Transverse colon (tissue), 4 donors: ENCODE results near the gene COMMD9. TPM values are rescaled to one million over a fixed set of nuclear protein-coding genes. Genes with fewer than 3 reads are reported as not detected.

Source experiments
- DNase-seq: peaks from one replicate; pipeline ENCODE4 v3.0.0-alpha.2; 2019
- H3K27ac ChIP-seq, 4 donors: fragments of 200-600 bp; sonication (generic); 2 replicates each; pipeline ENCODE4 v1.5.1; 2016 to 2018; ENCODE audit warnings: inconsistent platforms in 4 of 4
- H3K27me3 ChIP-seq: fragments of 200-600 bp; sonication (generic); 2 replicates; pipeline ENCODE4 v1.5.1; 2017; ENCODE audit warnings: inconsistent platforms
- H3K36me3 ChIP-seq, 4 donors: fragments of 200-600 bp; sonication (generic); 2 replicates each; pipeline ENCODE4 v1.5.1; 2017 to 2019; ENCODE audit warnings: inconsistent platforms in 4 of 4
- H3K4me1 ChIP-seq, 4 donors: fragments of 200-600 bp; sonication (generic); 2 replicates each; pipeline ENCODE4 v1.5.1; 2017 to 2020; ENCODE audit warnings: inconsistent platforms in 4 of 4
- H3K4me3 ChIP-seq, 4 donors: fragments of 200-600 bp; sonication (generic); 1 replicate in 1 of 4; 2 replicates in 3 of 4; pipeline versions ENCODE4 v1.5.1 to v1.6.1; 2017 to 2019; ENCODE audit warnings: inconsistent platforms in 4 of 4
- H3K9me3 ChIP-seq, 2 donors: fragments of 200-600 bp; sonication (generic); 2 replicates each; pipeline ENCODE4 v1.5.1; 2017 to 2019; ENCODE audit warnings: inconsistent platforms in 2 of 2
- CTCF ChIP-seq, 5 experiments: fragments of 200-600 bp in 3 of 5; fragments of 450-650 bp in 2 of 5; sonication (generic) in 3 of 5; IDR thresholded peaks; 1 replicate in 2 of 5; 2 replicates in 3 of 5; pipeline ENCODE4 v1.5.1; 2016 to 2017; ENCODE audit warnings: antibody characterized with exemption in 5 of 5, inconsistent platforms in 3 of 5, mild to moderate bottlenecking in 2 of 5, moderate library complexity in 1 of 5
- EP300 ChIP-seq: sonication (generic); formaldehyde crosslinking; IDR thresholded peaks from one replicate; pipeline ENCODE4 v1.6.1; 2017; ENCODE audit warnings: antibody characterized with exemption, low read depth
- POLR2A ChIP-seq: fragments of 450-650 bp; IDR thresholded peaks from one replicate; pipeline ENCODE4 v1.6.1; 2016; ENCODE audit warnings: antibody characterized with exemption, mild to moderate bottlenecking, moderate library complexity
- POLR2AphosphoS5 ChIP-seq, 3 donors: sonication (generic); formaldehyde crosslinking; IDR thresholded peaks; one replicate each; pipeline ENCODE4 v1.6.1; 2016; ENCODE audit warnings: antibody characterized with exemption in 3 of 3
- WGBS, 2 donors: methylation state at CpG; one replicate each; pipeline ENCODE4 v1.1.5; 2018; ENCODE audit warnings: low coverage in 1 of 2; 5-methylcytosine and 5-hydroxymethylcytosine counted together
- in situ Hi-C, 4 donors: fragments of 200-750 bp; cut with MboI; loops; one replicate each; pipeline versions ENCODE4 v1.15.0 to v1.15.1; 2017; ENCODE audit warnings: low sequenced_read_pairs in 3 of 4, low pct_ligation_motif_present in 1 of 4, low pct_unique_long_range_greater_than_20kb in 1 of 4
- intact Hi-C: fragments of 100-400 bp; cut with DNase I; formaldehyde crosslinking; loops from one replicate; pipeline ENCODE4 v1.15.1; 2023; ENCODE audit warnings: low total_unique reads
- total RNA-seq, 4 donors: library from RNA; depleted of rRNA; stranded (reverse); fragments of >200 nt; gene quantifications; one replicate each; pipeline ENCODE4 v1.1.0, GENCODE V29; 2016

COMMD9 gene
- total RNA-seq, 4 donors from 2014 or later, result 22.4 to 46.2 (median 33.9) TPM

GRCh38 chr11:36271794-36272407, 17.3 kb downstream of the COMMD9 start:
- DNase-seq, result no peak
- Histone ChIP-seq H3K27me3 (no peaks in the 10 kb centered on the region), H3K36me3 (peaks cover 0 to 41% (median 9%) of the 10 kb centered on the region in 4 donors), H3K4me3 (no peak overlapping the region), H3K27ac (no peak overlapping the region), H3K9me3 (no peaks in the 10 kb centered on the region), H3K4me1 (no peaks in the 10 kb centered on the region)
- intact Hi-C loops, result no loop called here
- WGBS, 2 donors, result 70 to 76% methylated on average over 4 to 5 of the region's 5 CpGs
- no peak for TF ChIP-seq POLR2A
- no peak for TF ChIP-seq POLR2AphosphoS5 (IDR thresholded peaks at IDR 0.05)
- TF ChIP-seq EP300, result no peak
- TF ChIP-seq CTCF (IDR thresholded peaks at IDR 0.05), result no peak
- in situ Hi-C loops, result loop anchor here in 3 of 4 donors (25.0 kb wide), 3 partner anchors 235 to 660 kb away; partner anchors contain the start of gene FJX1 (in 1 of the 3)

GRCh38 chr11:36270701-36271100, 18.5 kb downstream of the COMMD9 start:
- H3K9me3 ChIP-seq, result no peaks in the 10 kb centered on the region
- in situ Hi-C loops (loop anchor here in 3 of 4 donors (25.0 kb wide), 3 partner anchors 233 to 658 kb away; partner anchors contain the start of gene FJX1 (in 1 of the 3)), intact Hi-C loops (no loop called here)
- DNase-seq, result no peak
- 91% methylated on average over 9 of the region's 9 CpGs; no CpG with 5 or more reads in 1 of the 2 donors for WGBS, 2 donors
- H3K36me3 ChIP-seq, result peaks cover 0 to 32% (median 9%) of the 10 kb centered on the region in 4 donors
- H3K4me3 ChIP-seq, result no peak overlapping the region
- no peak overlapping the region for H3K27ac ChIP-seq
- H3K27me3 ChIP-seq, result no peaks in the 10 kb centered on the region
- TF ChIP-seq EP300, result no peak
- no peak for TF ChIP-seq CTCF (IDR thresholded peaks at IDR 0.05)
- no peak for TF ChIP-seq POLR2AphosphoS5 (IDR thresholded peaks at IDR 0.05)
- TF ChIP-seq POLR2A, result no peak
- H3K4me1 ChIP-seq, result no peaks in the 10 kb centered on the region

- Histone ChIP-seq H3K36me3 (peaks cover 0 to 14% (median 4%) of the 10 kb centered on the region in 4 donors), H3K9me3 (no peaks in the 10 kb centered on the region), H3K4me1 (no peaks in the 10 kb centered on the region), H3K4me3 (no peak overlapping the region), H3K27ac (no peak overlapping the region), H3K27me3 (no peaks in the 10 kb centered on the region)
- intact Hi-C loops (loop anchor here (5.0 to 10.0 kb wide), 3 partner anchors 454 to 1196 kb away; partner anchors contain the start of gene FJX1), in situ Hi-C loops (loop anchor here (10.0 to 25.0 kb wide), 5 partner anchors 231 to 656 kb away; partner anchors contain the start of gene FJX1 (in 2 of the 4))
- TF ChIP-seq EP300, result no peak
- no peak for TF ChIP-seq CTCF (IDR thresholded peaks at IDR 0.05)
- TF ChIP-seq POLR2AphosphoS5 (IDR thresholded peaks at IDR 0.05), result no peak
- no peak for DNase-seq
- WGBS, 2 donors, result 71 to 76% methylated on average over 6 to 8 of the region's 8 CpGs
Measured at GRCh38 chr11:36268337-36268985, 20.8 kb downstream of the COMMD9 start.

- Histone ChIP-seq H3K4me3 (no peak overlapping the region), H3K9me3 (no peaks in the 10 kb centered on the region), H3K36me3 (no peaks in the 10 kb centered on the region), H3K27ac (no peak overlapping the region), H3K27me3 (no peaks in the 10 kb centered on the region), H3K4me1 (no peaks in the 10 kb centered on the region)
- TF ChIP-seq CTCF (IDR thresholded peaks at IDR 0.05) (no peak), POLR2A (no peak), EP300 (no peak), POLR2AphosphoS5 (IDR thresholded peaks at IDR 0.05) (no peak)
- WGBS, 2 donors, result 52 to 58% methylated on average over 4 to 5 of the region's 5 CpGs
- in situ Hi-C loops (loop anchor here (10.0 to 25.0 kb wide), 5 partner anchors 229 to 654 kb away; partner anchors contain the start of gene FJX1 (in 2 of the 4)), intact Hi-C loops (loop anchor here (5.0 to 10.0 kb wide), 3 partner anchors 452 to 1198 kb away; partner anchors contain the start of gene FJX1)
- DNase-seq, result no peak
Measured at GRCh38 chr11:36266767-36267166, 22.5 kb downstream of the COMMD9 start.
